DMS53 (cell line): ENCODE measurements around the gene CAPN5.
"Not testable (repeated sequence)": the region's sequence is repeated elsewhere in the genome, so short reads cannot be mapped to it uniquely, and the experiment has no call there.

Experiments used
- DNase-seq: peaks from one replicate; lab custom pipeline; 2025; lab: John Stamatoyannopoulos, UW

CAPN5 gene

GRCh38 chr11:77066229-77067042 lies at the start of gene CAPN5:
TSS of gene CAPN5 (plus strand) at chr11:77066971. CDS start at chr11:77084887, 17,916 bp downstream.
- DNase-seq, result peak; percentile 99

- DNase-seq, result not testable (repeated sequence)
These were observed 48.3 kb upstream of the CAPN5 start for GRCh38 chr11:77018396-77018924.

GRCh38 chr11:77019976-77020595 lies 46.7 kb upstream of the CAPN5 start:
- peak; percentile 89 for DNase-seq

- peak; percentile 56 for DNase-seq
These were observed 46.0 kb upstream of the CAPN5 start for GRCh38 chr11:77020734-77021133.

GRCh38 chr11:77024745-77025144 lies 42.0 kb upstream of the CAPN5 start:
- DNase-seq, result no peak

GRCh38 chr11:77026221-77026620 lies 40.5 kb upstream of the CAPN5 start:
- DNase-seq, result no peak

- DNase-seq, result no peak
These were observed 40.0 kb upstream of the CAPN5 start for GRCh38 chr11:77026743-77027142.

- peak; percentile 55 for DNase-seq
These were observed 39.5 kb upstream of the CAPN5 start for GRCh38 chr11:77027275-77027674.

- DNase-seq, result no peak
These were observed 36.9 kb upstream of the CAPN5 start for GRCh38 chr11:77029829-77030228.

- DNase-seq, result no peak
These were observed 35.8 kb upstream of the CAPN5 start for GRCh38 chr11:77030834-77031414.

- no peak for DNase-seq
These were observed 35.2 kb upstream of the CAPN5 start for GRCh38 chr11:77031599-77031998.

- no peak for DNase-seq
These were observed 31.7 kb upstream of the CAPN5 start for GRCh38 chr11:77035039-77035438.

GRCh38 chr11:77035580-77035979 lies 31.2 kb upstream of the CAPN5 start:
- DNase-seq, result peak; percentile 50

GRCh38 chr11:77036398-77036797 lies 30.4 kb upstream of the CAPN5 start:
- DNase-seq, result peak; percentile 79

- DNase-seq, result peak; percentile 50
These were observed 29.7 kb upstream of the CAPN5 start for GRCh38 chr11:77037057-77037456.

- DNase-seq, result peak; percentile 91
These were observed 28.5 kb upstream of the CAPN5 start for GRCh38 chr11:77038029-77038824.

- peak; percentile 95 for DNase-seq
These were observed 27.9 kb upstream of the CAPN5 start for GRCh38 chr11:77038825-77039326.

- peak; percentile 95 for DNase-seq
These were observed 27.0 kb upstream of the CAPN5 start for GRCh38 chr11:77039491-77040400.

- DNase-seq, result no peak
These were observed 26.4 kb upstream of the CAPN5 start for GRCh38 chr11:77040401-77040777.

GRCh38 chr11:77040889-77041288 lies 25.9 kb upstream of the CAPN5 start:
- no peak for DNase-seq
